CD4-positive, alpha-beta T cell treated with Interferon alpha-2 for 1 hour (primary cell): ENCODE data around the gene BAAT.
A peak's percentile ranks its signal among the peaks of the same experiment; 100 is the strongest.

Source experiments
- DNase-seq, 2 donors: peaks; one replicate each; pipeline ENCODE4 v3.0.0-alpha.2; 2020 to 2022

The BAAT gene

DNA sequence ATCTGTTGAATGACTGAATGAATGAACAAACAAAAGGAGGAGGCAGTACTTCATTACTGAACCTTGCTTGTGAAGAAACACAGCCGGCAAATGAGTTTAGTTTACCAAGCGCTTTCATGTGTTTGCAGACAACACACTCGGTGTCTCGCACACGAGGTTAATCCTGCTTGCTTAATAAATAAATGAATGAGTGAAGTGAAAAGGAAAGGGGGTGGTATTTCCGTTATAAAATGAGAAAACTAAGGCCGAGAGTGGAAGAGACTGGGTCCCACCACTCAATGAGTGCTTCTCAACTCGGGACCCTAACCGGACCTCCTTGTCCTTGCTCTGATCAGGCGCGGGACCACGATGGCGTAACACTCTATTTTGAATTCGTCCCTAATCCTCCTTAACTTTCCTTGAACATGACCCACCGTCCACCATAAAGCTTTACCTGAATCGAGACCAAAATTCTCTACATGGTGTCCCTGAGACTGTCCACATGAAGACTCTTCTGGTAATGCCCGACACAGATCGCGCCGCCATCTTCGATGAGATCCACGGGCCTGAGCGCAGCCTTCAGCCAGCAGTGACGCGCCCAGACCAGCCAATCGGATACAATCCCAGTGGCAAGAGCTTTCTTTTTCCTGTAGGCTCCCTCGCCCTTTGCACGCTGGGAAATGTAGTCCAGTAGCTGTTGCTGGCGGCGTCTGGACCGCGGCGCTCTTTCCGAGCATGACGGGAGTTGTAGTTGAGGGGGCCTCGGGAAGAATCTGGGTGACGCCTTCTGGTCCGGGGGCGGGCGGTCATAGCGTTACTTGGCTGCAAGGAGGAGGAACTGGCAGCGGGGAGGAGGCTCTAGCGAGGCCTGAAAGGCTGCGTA, 13.5 kb upstream of the BAAT start, which contains the start of the genes MRPL50 and ZNF189:
Gene MRPL50 (minus strand): TSS at position 551 of the 862 bp plus-strand sequence. CDS start 26 bp downstream, at position 525.
Gene ZNF189 (plus strand): TSS at position 784 of the 862 bp plus-strand sequence. CDS start 306 bp downstream, outside the sequence.
- peak; percentile 98 to 99 for DNase-seq

DNA sequence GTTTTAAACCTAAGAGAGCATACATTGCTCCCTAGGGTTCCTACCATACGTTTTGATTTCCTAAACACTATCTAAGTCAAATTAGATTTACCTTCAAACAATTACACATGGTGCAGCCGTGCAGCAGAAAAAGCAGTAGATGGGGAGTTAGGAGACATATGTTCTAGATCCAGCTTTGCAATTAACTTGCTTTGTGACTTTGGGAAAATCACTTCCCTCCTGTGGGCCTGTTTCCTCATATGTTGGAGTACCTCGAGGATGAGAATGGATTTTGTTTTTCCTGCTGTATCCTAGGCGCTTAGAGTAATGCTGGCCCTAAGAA, 12.9 kb upstream of the BAAT start:
- DNase-seq: no peak

- no peak for DNase-seq
These were observed 9.9 kb upstream of the BAAT start for GRCh38 chr9:101394687-101395086.

GRCh38 chr9:101393135-101393534, 8.3 kb upstream of the BAAT start:
- DNase-seq: no peak

GRCh38 chr9:101388507-101388993, 3.7 kb upstream of the BAAT start:
- DNase-seq: no peak

DNA sequence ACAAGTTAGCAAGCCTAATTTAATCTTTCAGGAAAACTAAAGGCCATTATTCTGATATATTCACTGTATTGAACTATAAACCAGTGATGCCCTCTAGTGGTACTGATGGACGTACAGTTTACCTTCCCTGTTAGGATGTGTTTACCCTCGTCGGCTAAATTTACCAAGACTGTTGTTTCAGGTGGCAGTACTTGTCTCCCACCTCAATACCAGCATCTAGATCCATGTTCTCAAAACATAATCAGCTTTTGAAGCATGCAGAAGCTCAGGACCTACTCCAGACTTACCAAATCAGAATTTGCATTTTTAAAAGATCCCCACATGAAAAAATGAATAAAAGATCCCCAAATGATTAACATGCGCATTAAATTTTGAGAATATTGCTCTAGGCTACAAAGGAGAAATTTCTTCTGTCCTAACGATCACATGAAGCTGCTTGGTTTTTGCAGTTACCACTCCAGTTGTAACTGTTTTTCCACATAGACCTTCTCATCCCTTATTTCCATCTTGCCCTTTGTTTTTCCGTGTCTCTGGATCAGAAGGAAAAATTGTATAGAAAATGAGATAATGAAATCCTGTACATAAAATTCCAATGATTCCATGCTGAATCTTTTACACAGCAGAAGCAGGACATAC, 3.2 kb upstream of the BAAT start:
- peak in 1 of 2 donors; percentile 56 for DNase-seq

GRCh38 chr9:101383361-101383760, 1.4 kb downstream of the BAAT start:
- DNase-seq: no peak

DNA sequence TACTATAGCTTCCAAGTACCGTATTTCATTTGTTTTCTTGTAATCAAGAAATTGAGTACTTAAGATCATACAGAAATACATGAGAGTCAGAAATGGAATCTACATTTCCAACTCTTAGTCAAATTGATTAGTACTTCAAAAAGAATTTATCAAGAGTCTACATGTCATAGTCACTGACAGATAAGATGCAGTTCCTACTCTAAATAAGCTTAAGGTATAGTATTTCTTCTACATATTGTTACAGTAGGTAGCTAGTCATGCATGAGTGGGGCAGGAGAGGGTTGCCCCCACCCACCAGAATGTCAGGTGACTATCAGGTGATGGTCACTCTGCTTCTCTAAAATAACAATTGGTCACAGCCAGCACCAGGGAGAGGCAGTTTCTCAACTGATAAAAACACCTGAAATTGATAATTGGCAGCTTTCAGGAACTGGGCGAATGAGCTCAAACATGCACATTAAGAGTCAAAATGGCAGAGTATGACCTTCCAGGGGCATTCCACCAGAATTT, 2.9 kb downstream of the BAAT start:
- no peak for DNase-seq

DNA sequence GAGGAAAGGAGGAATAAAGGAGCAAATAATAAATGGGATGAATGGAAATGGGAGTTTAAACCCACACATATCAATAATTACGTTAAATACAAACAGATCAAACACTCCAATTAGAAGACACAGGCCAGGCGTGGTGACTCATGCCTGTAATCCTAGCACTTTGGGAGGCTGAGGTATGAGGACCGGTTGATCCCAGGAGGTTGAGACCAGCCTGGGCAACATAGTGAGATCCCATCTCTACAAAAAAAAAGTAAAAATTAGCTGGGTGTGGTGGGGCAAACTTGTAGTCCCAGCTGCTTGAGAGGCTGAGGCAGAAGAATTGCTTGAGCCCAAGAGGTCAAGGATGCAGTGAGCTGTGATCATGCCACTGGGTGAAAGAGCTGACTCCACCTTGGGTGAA, 3.7 kb downstream of the BAAT start:
- no peak for DNase-seq

DNA sequence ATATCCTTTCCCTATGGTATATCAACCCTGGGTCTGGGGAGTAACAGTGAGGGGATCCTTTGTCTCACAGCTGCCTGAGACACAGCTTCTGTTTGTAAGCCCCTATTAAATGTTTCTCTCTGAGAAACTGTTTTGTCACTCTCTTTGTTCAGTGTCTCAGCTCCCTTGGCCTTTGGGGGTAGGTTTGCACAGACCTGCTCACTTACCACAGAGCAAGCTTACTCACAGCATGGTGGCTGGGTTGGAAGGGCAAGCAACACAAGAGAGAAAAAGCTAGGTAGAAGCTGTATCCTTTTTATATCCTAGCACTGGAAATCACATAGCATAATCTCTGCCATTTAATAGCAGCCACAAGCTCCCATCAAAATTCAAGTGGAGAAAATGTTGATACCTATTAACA, 4.5 kb downstream of the BAAT start:
- DNase-seq: no peak

- no peak for DNase-seq
These were observed 8.5 kb downstream of the BAAT start for GRCh38 chr9:101376111-101376848.

DNA sequence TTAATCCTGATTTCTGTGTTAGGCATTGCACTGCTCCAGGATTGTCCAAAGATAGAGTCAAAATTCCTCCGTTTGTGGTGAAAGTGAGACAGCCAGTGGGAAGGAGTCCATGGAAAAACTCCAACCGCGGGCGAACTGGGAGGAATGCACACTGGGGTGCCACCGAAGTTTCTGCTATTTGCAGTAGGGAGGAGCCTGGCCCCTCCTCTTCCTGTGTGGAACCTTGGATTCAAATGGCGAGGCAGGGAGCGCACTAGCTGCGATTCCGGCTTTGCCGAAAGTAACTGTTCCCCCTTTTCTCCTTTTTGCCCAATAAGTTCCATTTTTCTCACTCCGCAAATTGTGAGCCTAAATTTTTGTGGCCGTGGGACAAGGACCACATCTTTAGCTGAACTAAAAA, 9.3 kb downstream of the BAAT start:
- no peak for DNase-seq

- no peak for DNase-seq
These were observed 12.3 kb downstream of the BAAT start for GRCh38 chr9:101372327-101373118.

DNA sequence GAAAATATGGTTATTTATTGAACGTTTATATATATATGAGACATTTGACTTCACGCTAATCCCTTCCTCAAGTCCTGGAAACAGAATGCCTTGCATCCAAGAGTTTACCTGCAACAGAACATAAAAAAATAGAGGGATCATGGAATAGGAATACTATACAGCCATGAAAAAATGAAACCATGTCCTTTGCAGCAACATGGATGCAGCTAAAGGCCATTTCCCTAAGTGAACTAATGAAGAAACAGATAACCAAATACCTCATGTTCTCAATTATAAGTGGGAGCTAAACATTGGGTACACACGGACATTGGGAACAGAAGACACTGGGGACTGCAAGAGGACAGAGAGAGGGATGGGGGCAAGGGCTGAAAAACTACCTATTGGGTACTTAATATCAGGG, 13.0 kb downstream of the BAAT start:
- no peak for DNase-seq

- no peak for DNase-seq
These were observed 14.8 kb downstream of the BAAT start for GRCh38 chr9:101369884-101370531.

GRCh38 chr9:101369286-101369685, 15.5 kb downstream of the BAAT start:
- no peak for DNase-seq

GRCh38 chr9:101367323-101367722, 17.5 kb downstream of the BAAT start:
- DNase-seq: no peak

GRCh38 chr9:101366038-101366756, 18.6 kb downstream of the BAAT start:
- DNase-seq: no peak

GRCh38 chr9:101365181-101365580, 19.6 kb downstream of the BAAT start:
- DNase-seq: no peak

DNA sequence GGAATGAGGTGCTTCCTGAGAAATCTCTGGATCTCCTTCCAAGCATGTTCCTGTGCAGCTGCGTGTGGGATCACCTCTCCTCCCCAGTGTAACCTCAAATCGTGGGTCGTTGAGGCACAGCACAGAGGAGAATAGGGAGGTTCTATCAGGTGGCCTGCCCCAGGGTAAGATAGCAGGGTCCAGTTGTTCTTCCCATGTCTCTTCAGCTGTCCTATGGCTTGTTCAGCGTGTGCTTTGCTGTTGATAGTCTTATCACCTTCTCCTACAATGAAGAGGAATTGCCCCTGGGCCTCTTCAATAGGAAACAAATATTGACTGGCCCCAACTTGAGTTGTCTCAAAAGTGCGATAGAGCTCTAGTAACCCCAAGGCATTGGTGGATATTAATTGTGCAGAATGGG, 22.4 kb downstream of the BAAT start:
- no peak for DNase-seq

- DNase-seq: no peak
These were observed 24.2 kb downstream of the BAAT start for GRCh38 chr9:101360647-101361046.
